Measurements from ENCODE around the gene ZNFX1.

The ZNFX1 gene

DNA sequence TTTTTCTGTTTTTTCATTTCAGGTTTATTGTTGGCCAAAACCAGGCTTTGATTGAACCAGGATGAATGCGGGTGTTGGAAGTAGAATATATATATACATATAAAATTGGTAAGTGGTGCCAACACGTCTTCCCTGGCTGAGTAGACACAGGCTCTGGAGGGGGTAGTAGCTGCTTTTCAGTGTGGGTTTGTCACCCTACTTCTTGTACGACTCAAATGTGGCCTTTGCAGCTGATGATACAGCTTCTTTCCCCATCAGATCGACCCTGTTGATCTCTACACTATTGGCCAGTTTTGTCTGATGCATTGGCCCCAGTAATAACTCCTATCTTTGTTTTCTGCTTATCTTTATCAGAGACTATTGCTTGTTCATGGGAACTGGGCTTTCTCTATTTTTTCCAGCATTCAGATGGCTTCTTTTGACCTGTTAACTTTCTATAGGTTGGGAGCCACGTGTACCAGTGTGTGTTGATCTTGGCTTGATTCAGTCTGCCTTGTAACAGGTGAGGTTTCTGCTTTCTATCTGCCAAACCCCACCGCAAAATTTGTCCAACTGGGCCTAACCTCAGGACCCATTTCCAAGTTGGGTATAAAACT, 2.7 kb upstream of the ZNFX1 start:
- Histone ChIP-seq H2AK5ac (ENCODE audit: low read length, severe bottlenecking) (no peak overlapping the region), H3K79me1 (replicated peaks; ENCODE audit: low read length, poor library complexity, severe bottlenecking) (no peaks in the 10 kb centered on the region), H3K4me1 (ENCODE audit: control insufficient read depth, insufficient read depth, low read depth, low read length) (peaks cover 12% of the 10 kb centered on the region), H2AFZ (ENCODE audit: low read depth, low read length) (no peak overlapping the region), H3K23ac (ENCODE audit: low read length in 2 of 2) (no peak overlapping the region), H3K27ac (ENCODE audit: low read length, poor library complexity, severe bottlenecking) (peak overlapping the region; percentile 21), H3K4ac (ENCODE audit: low read depth in 1 of 2, low read length in 2 of 2) (no peak overlapping the region), H3K4me2 (ENCODE audit: low read length, poor library complexity, severe bottlenecking) (peak overlapping the region; percentile 38), H3K4me3 (ENCODE audit: insufficient read depth in 1 of 2, low read depth in 1 of 2, low read length in 2 of 2) (peak overlapping the region in 1 of 2 experiments; percentile 99), H3K14ac (ENCODE audit: low read length in 2 of 2) (no peak overlapping the region), H3K36me3 (ENCODE audit: control insufficient read depth in 1 of 2, insufficient read depth in 2 of 2, low read depth in 1 of 2, low read length in 2 of 2) (peaks cover 24 to 68% of the 10 kb centered on the region in 2 experiments), H4K91ac (ENCODE audit: low read length) (no peak overlapping the region), H3K9ac (ENCODE audit: low read length) (peak overlapping the region; percentile 99), H2BK5ac (ENCODE audit: low read depth, low read length, poor library complexity, severe bottlenecking) (no peak overlapping the region), H2BK15ac (ENCODE audit: low read depth, poor library complexity, severe bottlenecking) (no peak overlapping the region), H3K9me3 (ENCODE audit: control insufficient read depth, low read length) (peaks cover 14% of the 10 kb centered on the region), H4K8ac (ENCODE audit: low read length) (no peak overlapping the region), H2BK120ac (ENCODE audit: low read depth, low read length) (no peak overlapping the region), H2BK12ac (ENCODE audit: low read length in 2 of 2) (no peak overlapping the region), H3K27me3 (ENCODE audit: control insufficient read depth in 1 of 2, insufficient read depth in 1 of 2, low read length in 2 of 2) (no peaks in the 10 kb centered on the region), H3K18ac (ENCODE audit: low read depth in 1 of 2, low read length in 2 of 2) (no peak overlapping the region)
- peak; percentile 8 for DNase-seq
- 4% methylated on average over 3 of the region's 6 CpGs for WGBS

- Histone ChIP-seq H3K36me3 (ENCODE audit: control insufficient read depth in 1 of 2, insufficient read depth in 2 of 2, low read depth in 1 of 2, low read length in 2 of 2) (peaks cover 27 to 68% of the 10 kb centered on the region in 2 experiments), H3K18ac (ENCODE audit: low read depth in 1 of 2, low read length in 2 of 2) (no peak overlapping the region), H2AFZ (ENCODE audit: low read depth, low read length) (no peak overlapping the region), H2BK5ac (ENCODE audit: low read depth, low read length, poor library complexity, severe bottlenecking) (no peak overlapping the region), H3K27ac (ENCODE audit: low read length, poor library complexity, severe bottlenecking) (peak overlapping the region; percentile 21), H3K9me3 (ENCODE audit: control insufficient read depth, low read length) (peaks cover 13% of the 10 kb centered on the region), H3K9ac (ENCODE audit: low read length) (peak overlapping the region; percentile 99), H4K91ac (ENCODE audit: low read length) (no peak overlapping the region), H3K14ac (ENCODE audit: low read length in 2 of 2) (no peak overlapping the region), H2AK5ac (ENCODE audit: low read length, severe bottlenecking) (no peak overlapping the region), H2BK12ac (ENCODE audit: low read length in 2 of 2) (no peak overlapping the region), H3K4me3 (ENCODE audit: insufficient read depth in 1 of 2, low read depth in 1 of 2, low read length in 2 of 2) (peak overlapping the region in 1 of 2 experiments; percentile 99), H3K27me3 (ENCODE audit: control insufficient read depth in 1 of 2, insufficient read depth in 1 of 2, low read length in 2 of 2) (no peaks in the 10 kb centered on the region), H3K4me1 (ENCODE audit: control insufficient read depth, insufficient read depth, low read depth, low read length) (peaks cover 15% of the 10 kb centered on the region), H3K23ac (ENCODE audit: low read length in 2 of 2) (no peak overlapping the region), H3K4me2 (ENCODE audit: low read length, poor library complexity, severe bottlenecking) (peak overlapping the region; percentile 38), H3K79me1 (replicated peaks; ENCODE audit: low read length, poor library complexity, severe bottlenecking) (no peaks in the 10 kb centered on the region), H3K4ac (ENCODE audit: low read depth in 1 of 2, low read length in 2 of 2) (no peak overlapping the region), H2BK120ac (ENCODE audit: low read depth, low read length) (no peak overlapping the region), H4K8ac (ENCODE audit: low read length) (no peak overlapping the region), H2BK15ac (ENCODE audit: low read depth, poor library complexity, severe bottlenecking) (no peak overlapping the region)
- peak; percentile 22 for DNase-seq
- 0% methylated on average over 3 of the region's 7 CpGs for whole genome bisulfite sequencing
Measured at GRCh38 chr20:49279677-49280462, 2.0 kb upstream of the ZNFX1 start.

GRCh38 chr20:49278818-49279676, 1.2 kb upstream of the ZNFX1 start:
- Histone ChIP-seq H3K4me2 (ENCODE audit: low read length, poor library complexity, severe bottlenecking) (peak overlapping the region; percentile 38), H2AFZ (ENCODE audit: low read depth, low read length) (no peak overlapping the region), H4K8ac (ENCODE audit: low read length) (peak overlapping the region; percentile 16), H3K14ac (ENCODE audit: low read length in 2 of 2) (peak overlapping the region in 1 of 2 experiments; percentile 8), H2AK5ac (ENCODE audit: low read length, severe bottlenecking) (peak overlapping the region; percentile 89), H3K27ac (ENCODE audit: low read length, poor library complexity, severe bottlenecking) (peak overlapping the region; percentile 85), H3K4me1 (ENCODE audit: control insufficient read depth, insufficient read depth, low read depth, low read length) (peaks cover 15% of the 10 kb centered on the region), H2BK12ac (ENCODE audit: low read length in 2 of 2) (no peak overlapping the region), H3K27me3 (ENCODE audit: control insufficient read depth in 1 of 2, insufficient read depth in 1 of 2, low read length in 2 of 2) (no peaks in the 10 kb centered on the region), H3K4ac (ENCODE audit: low read depth in 1 of 2, low read length in 2 of 2) (peak overlapping the region; percentile 55 to 75), H3K36me3 (ENCODE audit: control insufficient read depth in 1 of 2, insufficient read depth in 2 of 2, low read depth in 1 of 2, low read length in 2 of 2) (peaks cover 29 to 65% of the 10 kb centered on the region in 2 experiments), H3K18ac (ENCODE audit: low read depth in 1 of 2, low read length in 2 of 2) (peak overlapping the region; percentile 65 to 92), H3K23ac (ENCODE audit: low read length in 2 of 2) (peak overlapping the region in 1 of 2 experiments; percentile 89), H3K9me3 (ENCODE audit: control insufficient read depth, low read length) (peaks cover 13% of the 10 kb centered on the region), H3K79me1 (replicated peaks; ENCODE audit: low read length, poor library complexity, severe bottlenecking) (no peaks in the 10 kb centered on the region), H3K9ac (ENCODE audit: low read length) (peak overlapping the region; percentile 99), H3K4me3 (ENCODE audit: insufficient read depth in 1 of 2, low read depth in 1 of 2, low read length in 2 of 2) (peak overlapping the region; percentile 77 to 99), H2BK5ac (ENCODE audit: low read depth, low read length, poor library complexity, severe bottlenecking) (no peak overlapping the region), H4K91ac (ENCODE audit: low read length) (no peak overlapping the region), H2BK15ac (ENCODE audit: low read depth, poor library complexity, severe bottlenecking) (no peak overlapping the region), H2BK120ac (ENCODE audit: low read depth, low read length) (no peak overlapping the region)
- 0% methylated on average over 29 of the region's 33 CpGs for WGBS
- DNase-seq = peak; percentile 33

DNA sequence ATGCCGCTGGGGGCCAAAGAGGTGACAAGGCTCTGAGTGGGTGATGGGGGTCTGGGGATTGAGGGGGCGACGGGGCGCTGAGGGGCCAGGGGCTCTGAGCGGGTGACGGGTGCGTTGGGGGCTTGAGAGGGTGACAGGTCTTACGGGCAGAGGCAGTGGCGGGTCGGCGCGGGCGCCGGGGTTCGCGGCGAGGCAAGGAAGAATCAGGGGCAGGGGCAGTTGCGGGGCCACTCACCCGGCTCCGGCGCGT, 146 bp downstream of the ZNFX1 start:
- DNase-seq = no peak
- H3K18ac ChIP-seq (ENCODE audit: low read depth in 1 of 2, low read length in 2 of 2) = peak overlapping the region; percentile 40 to 99
- H2BK15ac ChIP-seq (ENCODE audit: low read depth, poor library complexity, severe bottlenecking) = peak overlapping the region; percentile 58
- peak overlapping the region; percentile 95 for H3K4me2 ChIP-seq (ENCODE audit: low read length, poor library complexity, severe bottlenecking)
- no peak overlapping the region for H2AFZ ChIP-seq (ENCODE audit: low read depth, low read length)
- peaks cover 27 to 65% of the 10 kb centered on the region in 2 experiments for H3K36me3 ChIP-seq (ENCODE audit: control insufficient read depth in 1 of 2, insufficient read depth in 2 of 2, low read depth in 1 of 2, low read length in 2 of 2)
- no peaks in the 10 kb centered on the region for H3K27me3 ChIP-seq (ENCODE audit: control insufficient read depth in 1 of 2, insufficient read depth in 1 of 2, low read length in 2 of 2)
- H3K9ac ChIP-seq (ENCODE audit: low read length) = peak overlapping the region; percentile 99
- 0% methylated on average over 13 of the region's 22 CpGs for WGBS
- H3K79me1 ChIP-seq (replicated peaks; ENCODE audit: low read length, poor library complexity, severe bottlenecking) = peaks cover 3% of the 10 kb centered on the region
- no peak overlapping the region for H3K27ac ChIP-seq (ENCODE audit: low read length, poor library complexity, severe bottlenecking)
- H2AK5ac ChIP-seq (ENCODE audit: low read length, severe bottlenecking) = no peak overlapping the region
- H2BK120ac ChIP-seq (ENCODE audit: low read depth, low read length) = peak overlapping the region; percentile 76
- H3K4me3 ChIP-seq (ENCODE audit: insufficient read depth in 1 of 2, low read depth in 1 of 2, low read length in 2 of 2) = peak overlapping the region; percentile 84 to 99
- H3K4ac ChIP-seq (ENCODE audit: low read depth in 1 of 2, low read length in 2 of 2) = peak overlapping the region; percentile 84 to 94
- H3K14ac ChIP-seq (ENCODE audit: low read length in 2 of 2) = peak overlapping the region in 1 of 2 experiments; percentile 100
- H3K4me1 ChIP-seq (ENCODE audit: control insufficient read depth, insufficient read depth, low read depth, low read length) = peaks cover 12% of the 10 kb centered on the region
- H3K23ac ChIP-seq (ENCODE audit: low read length in 2 of 2) = peak overlapping the region in 1 of 2 experiments; percentile 100
- H4K91ac ChIP-seq (ENCODE audit: low read length) = peak overlapping the region; percentile 91
- peak overlapping the region; percentile 14 for H4K8ac ChIP-seq (ENCODE audit: low read length)
- H2BK5ac ChIP-seq (ENCODE audit: low read depth, low read length, poor library complexity, severe bottlenecking) = peak overlapping the region; percentile 95
- peak overlapping the region; percentile 4 to 89 for H2BK12ac ChIP-seq (ENCODE audit: low read length in 2 of 2)
- H3K9me3 ChIP-seq (ENCODE audit: control insufficient read depth, low read length) = peaks cover 13% of the 10 kb centered on the region

All from mesenchymal stem cell (in vitro differentiated cells and primary cell).